Gastroesophageal sphincter (tissue), 3 donors: ENCODE measurements around the gene PRKAG2.

Source experiments
- EP300 ChIP-seq: sonication (generic); formaldehyde crosslinking; IDR thresholded peaks from one replicate; pipeline ENCODE4 v1.6.1; 2017; ENCODE audit warnings: antibody characterized with exemption, mild to moderate bottlenecking
- POLR2A ChIP-seq, 2 donors: fragments of 450-650 bp; IDR thresholded peaks; one replicate each; pipeline ENCODE4 v1.6.1; 2017; ENCODE audit warnings: antibody characterized with exemption in 2 of 2, mild to moderate bottlenecking in 2 of 2, moderate library complexity in 1 of 2
- TF ChIP-seq, protein P1 (sequence below), 4 experiments: fragments of 200-600 bp in 2 of 4; fragments of 450-650 bp in 2 of 4; sonication (generic) in 1 of 4; IDR thresholded peaks; one replicate each; pipeline ENCODE4 v1.5.1; 2017 to 2019; ENCODE audit warnings: antibody characterized with exemption in 4 of 4, mild to moderate bottlenecking in 2 of 4, moderate library complexity in 2 of 4

DNA sequence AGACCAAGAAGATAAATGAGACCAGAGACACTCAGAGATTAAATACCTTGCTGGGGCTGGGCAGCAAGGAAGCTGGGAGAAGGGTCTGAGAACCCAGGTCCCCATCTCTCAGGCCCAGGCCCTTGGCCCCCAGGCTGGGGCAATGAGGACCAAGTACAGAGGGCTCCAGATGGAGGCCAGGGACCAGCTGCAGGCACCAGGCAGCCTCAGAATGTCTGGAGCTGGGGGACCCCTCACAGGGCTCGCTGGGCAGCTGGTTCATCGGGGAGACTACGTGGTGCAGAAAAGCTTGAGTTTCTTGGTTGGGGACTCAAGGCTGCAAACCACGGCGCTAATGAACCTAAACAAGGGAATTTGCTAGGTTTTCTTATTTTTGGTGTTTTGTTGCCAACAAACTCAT, 75.6 kb downstream of the PRKAG2 start:
- TF ChIP-seq POLR2A (IDR thresholded peaks at IDR 0.05) (no peak), EP300 (no peak)
- TF ChIP-seq, protein P1, sequence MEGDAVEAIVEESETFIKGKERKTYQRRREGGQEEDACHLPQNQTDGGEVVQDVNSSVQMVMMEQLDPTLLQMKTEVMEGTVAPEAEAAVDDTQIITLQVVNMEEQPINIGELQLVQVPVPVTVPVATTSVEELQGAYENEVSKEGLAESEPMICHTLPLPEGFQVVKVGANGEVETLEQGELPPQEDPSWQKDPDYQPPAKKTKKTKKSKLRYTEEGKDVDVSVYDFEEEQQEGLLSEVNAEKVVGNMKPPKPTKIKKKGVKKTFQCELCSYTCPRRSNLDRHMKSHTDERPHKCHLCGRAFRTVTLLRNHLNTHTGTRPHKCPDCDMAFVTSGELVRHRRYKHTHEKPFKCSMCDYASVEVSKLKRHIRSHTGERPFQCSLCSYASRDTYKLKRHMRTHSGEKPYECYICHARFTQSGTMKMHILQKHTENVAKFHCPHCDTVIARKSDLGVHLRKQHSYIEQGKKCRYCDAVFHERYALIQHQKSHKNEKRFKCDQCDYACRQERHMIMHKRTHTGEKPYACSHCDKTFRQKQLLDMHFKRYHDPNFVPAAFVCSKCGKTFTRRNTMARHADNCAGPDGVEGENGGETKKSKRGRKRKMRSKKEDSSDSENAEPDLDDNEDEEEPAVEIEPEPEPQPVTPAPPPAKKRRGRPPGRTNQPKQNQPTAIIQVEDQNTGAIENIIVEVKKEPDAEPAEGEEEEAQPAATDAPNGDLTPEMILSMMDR (IDR thresholded peaks at IDR 0.05), result no peak
